K562 (cell line): ENCODE measurements around the gene BPIFB2.

Experiments used
- CREM ChIP-seq: IDR thresholded peaks from 2 replicates; pipeline ENCODE4 v1.6.1; 2014; ENCODE audit warnings: antibody characterized with exemption, low read depth
- GABPA ChIP-seq: fragments of 200-800 bp; sonication (Bioruptor generic); conservative IDR thresholded peaks from 2 replicates; pipeline ENCODE4 v1.6.1; 2016; ENCODE audit warnings: low read depth, missing genetic modification characterization, missing compliant biosample characterization
- KHSRP ChIP-seq: fragments of 450-650 bp; IDR thresholded peaks from 2 replicates; pipeline ENCODE4 v1.6.1; 2017
- PKNOX1 ChIP-seq: fragments of 450-650 bp; IDR thresholded peaks from 2 replicates; pipeline ENCODE4 v1.6.1; 2016
- TCF7 ChIP-seq: sonication (generic); IDR thresholded peaks from 2 replicates; pipeline ENCODE4 v1.6.1; 2016; ENCODE audit warnings: antibody characterized with exemption, borderline replicate concordance
- ZBED1 ChIP-seq: IDR thresholded peaks from 2 replicates; pipeline ENCODE4 v1.6.1; 2014
- ZKSCAN1 ChIP-seq: fragments of 150-350 bp; IDR thresholded peaks from 2 replicates; pipeline ENCODE4 v1.6.1; 2016; ENCODE audit warnings: low read depth, low read length
- ZNF518B ChIP-seq: fragments of 250-450 bp; sonication (Bioruptor Pico); IDR thresholded peaks from 2 replicates; pipeline ENCODE4 v1.5.0; 2021; ENCODE audit warnings: mild to moderate bottlenecking, moderate library complexity
- ZNF780A ChIP-seq: fragments of 250-450 bp; sonication (Bioruptor Pico); IDR thresholded peaks from 2 replicates; pipeline ENCODE4 v1.5.0; 2021; ENCODE audit warnings: mild to moderate bottlenecking
- ZSCAN32 ChIP-seq: fragments of 450-650 bp; formaldehyde crosslinking; IDR thresholded peaks from 2 replicates; pipeline ENCODE4 v1.4.0; 2020; ENCODE audit warnings: mild to moderate bottlenecking, moderate library complexity

- no peak for TF ChIP-seq ZKSCAN1
- no peak for TF ChIP-seq ZNF518B (CRISPR knock-in tag)
- TF ChIP-seq CREM = no peak
- no peak for TF ChIP-seq PKNOX1
- no peak for TF ChIP-seq GABPA (tag)
- TF ChIP-seq ZSCAN32 = no peak
- no peak for TF ChIP-seq KHSRP
- TF ChIP-seq ZBED1 = no peak
- TF ChIP-seq ZNF780A (CRISPR knock-in tag) = no peak
- no peak for TF ChIP-seq TCF7
These were observed 6.3 kb downstream of the BPIFB2 start for GRCh38 chr20:33013701-33014326.
